HepG2 (cell line): Measurements from ENCODE around the gene MGST1. TPM values are rescaled to one million over a fixed set of nuclear protein-coding genes. Genes with fewer than 3 reads are reported as not detected.

Experiments
- ATAC-seq: fragments of 200-7000 bp; cut with Tn5 transposase; 3 replicates; pipeline ENCODE4 v1.9.1; 2020; ENCODE audit warnings: mild to moderate bottlenecking, moderate library complexity
- BruUV-seq: library from RNA; stranded (reverse); fragments of 400-500 nt; replicated peaks from 2 replicates; lab custom pipeline; 2021; lab: Mats Ljungman, UMichigan
- CTCF ChIA-PET: fragments of 300-600 bp; formaldehyde crosslinking; extraction: SDS; loops from one replicate; lab custom pipeline; 2021; ENCODE audit warnings: low total read pairs, inconsistent platforms, low intra/inter-chr PET ratio; lab: Yijun Ruan, JAX
- POLR2A ChIA-PET: fragments of 350-600 bp; sonication (Branson Sonifier 250); formaldehyde crosslinking; loops from one replicate; lab custom pipeline; 2020; ENCODE audit warnings: antibody characterized with exemption, inconsistent platforms; lab: Yijun Ruan, JAX
- DNase-seq: peaks from one replicate; pipeline ENCODE4 v3.0.0-alpha.2; 2015; ENCODE audit warnings: low spot score
- FAIRE-seq: peaks from 3 replicates; lab custom pipeline; 2011; peaks lifted over from hg19 to GRCh38; lab: Jason Lieb, UNC
- H2AFZ ChIP-seq: one replicate; pipeline ENCODE4 v1.6.1; 2011; ENCODE audit warnings: low read length, inconsistent platforms
- H3K27ac ChIP-seq: fragments of 300-600 bp; 3 replicates; pipeline ENCODE4 v1.8.0; 2011; ENCODE audit warnings: mixed run types, mild to moderate bottlenecking, mixed read lengths, low read length, inconsistent platforms; ENCODE audit not compliant: insufficient read depth; ENCODE audit errors: extremely low read length
- H3K27me3 ChIP-seq, 2 experiments: fragments of 200-600 bp in 1 of 2; 2 replicates in 1 of 2; 3 replicates in 1 of 2; pipeline versions ENCODE4 v1.6.0 to v1.8.0; 2011; ENCODE audit warnings: low read length in 2 of 2, mild to moderate bottlenecking in 2 of 2, moderate library complexity in 2 of 2, inconsistent platforms in 1 of 2; ENCODE audit not compliant: insufficient read depth in 2 of 2, control insufficient read depth in 1 of 2
- H3K36me3 ChIP-seq, 2 experiments: fragments of 200-600 bp in 1 of 2; replicated peaks in 1 of 2; 2 replicates in 1 of 2; 3 replicates in 1 of 2; pipeline versions ENCODE4 v1.5.1 to v1.8.0; 2011; ENCODE audit warnings: low read length in 2 of 2, inconsistent platforms in 1 of 2; ENCODE audit not compliant: insufficient read depth in 2 of 2, control insufficient read depth in 1 of 2
- H3K4me1 ChIP-seq: 2 replicates; pipeline ENCODE4 v1.5.1; 2012; ENCODE audit warnings: low read length, inconsistent platforms; ENCODE audit not compliant: insufficient read depth
- H3K4me2 ChIP-seq: 2 replicates; pipeline ENCODE4 v1.6.0; 2011; ENCODE audit warnings: low read depth, low read length, inconsistent platforms
- H3K4me3 ChIP-seq, 3 experiments: fragments of 200-600 bp in 1 of 3; sonication (generic), shearing (Covaris generic) in 1 of 3; replicated peaks in 1 of 3; 2 replicates each; pipeline ENCODE4 v1.5.1; 2011 to 2016; ENCODE audit warnings: low read length in 3 of 3, inconsistent platforms in 2 of 3, low read depth in 2 of 3, mild to moderate bottlenecking in 2 of 3, control low read depth in 1 of 3, mixed read lengths in 1 of 3; ENCODE audit not compliant: insufficient read depth in 1 of 3
- H3K79me2 ChIP-seq: one replicate; pipeline ENCODE4 v1.6.1; 2011; ENCODE audit warnings: low read length, inconsistent platforms; ENCODE audit not compliant: insufficient read depth
- H3K9ac ChIP-seq: 2 replicates; pipeline ENCODE4 v1.6.0; 2011; ENCODE audit warnings: mild to moderate bottlenecking, low read depth, low read length, inconsistent platforms; ENCODE audit not compliant: insufficient read depth
- H3K9me3 ChIP-seq: 2 replicates; pipeline ENCODE4 v1.5.1; 2012; ENCODE audit warnings: mild to moderate bottlenecking, low read length
- H4K20me1 ChIP-seq: 2 replicates; pipeline ENCODE4 v1.6.0; 2011; ENCODE audit warnings: inconsistent platforms, mild to moderate bottlenecking, low read length, moderate library complexity; ENCODE audit not compliant: insufficient read depth
- ATRX ChIP-seq: sonication (generic); formaldehyde crosslinking; IDR thresholded peaks from 2 replicates; pipeline ENCODE4 v1.4.0; 2020; ENCODE audit warnings: missing genetic modification reagents, borderline replicate concordance
- HMG20B ChIP-seq: conservative IDR thresholded peaks from 2 replicates; pipeline ENCODE4 v1.6.1; 2016; ENCODE audit warnings: missing genetic modification reagents, missing compliant biosample characterization
- PITX1 ChIP-seq: sonication (generic); formaldehyde crosslinking; IDR thresholded peaks from 2 replicates; pipeline ENCODE4 v1.5.1; 2020; ENCODE audit warnings: mild to moderate bottlenecking, missing genetic modification reagents
- ZMAT3 ChIP-seq: sonication (generic); formaldehyde crosslinking; conservative IDR thresholded peaks from 2 replicates; pipeline ENCODE4 v1.7.0; 2021; ENCODE audit warnings: missing genetic modification reagents
- ZNF75D ChIP-seq: sonication (generic); formaldehyde crosslinking; IDR thresholded peaks from 2 replicates; pipeline ENCODE4 v1.8.1; 2023; ENCODE audit warnings: missing genetic modification reagents, mild to moderate bottlenecking, borderline replicate concordance
- WGBS: methylation state at CpG from one replicate; pipeline ENCODE4 v1.1.6; 2017; ENCODE audit warnings: low lambda C conversion rate; 5-methylcytosine and 5-hydroxymethylcytosine counted together
- in situ Hi-C: cut with HindIII; loops from 2 replicates; pipeline ENCODE4 v1.10.0; 2017; ENCODE audit warnings: low pct_unique_long_range_greater_than_20kb; ENCODE audit not compliant: extremely low pct_ligation_motif_present
- intact Hi-C: fragments of 100-400 bp; cut with micrococcal nuclease; formaldehyde crosslinking; loops from one replicate; pipeline ENCODE4 v1.10.0; 2022; ENCODE audit not compliant: unreplicated experiment
- polyA plus RNA-seq, 8 experiments: library from polyadenylated mRNA; depleted of rRNA in 3 of 8; stranded (reverse) in 7 of 8; unstranded in 1 of 8; fragments of >200 nt; fragmentation: Illumina TruSeq in 4 of 8; extraction: Trizol in 4 of 8; gene quantifications; 2 replicates each; pipeline versions ENCODE4 v1.2.1 to v1.2.3, GENCODE V29; 2011 to 2016; ENCODE audit warnings: low read depth in 4 of 8, missing spikeins in 1 of 8, mixed read lengths in 1 of 8; ENCODE audit not compliant: insufficient read depth in 1 of 8
- total RNA-seq, 5 experiments: library from RNA; depleted of rRNA; stranded (reverse); fragments of >200 nt; fragmentation: Illumina TruSeq; extraction: Trizol; gene quantifications; 2 replicates each; pipeline ENCODE4 v1.2.3, GENCODE V29; 2016; ENCODE audit warnings: low read depth in 1 of 5
- TF ChIP-seq, protein P1 (sequence below): sonication (generic); formaldehyde crosslinking; IDR thresholded peaks from 2 replicates; pipeline ENCODE4 v1.4.0; 2020; ENCODE audit warnings: missing genetic modification reagents
- TF ChIP-seq, protein P2 (sequence below): sonication (generic); formaldehyde crosslinking; IDR thresholded peaks from 2 replicates; pipeline ENCODE4 v1.5.1; 2020; ENCODE audit warnings: mild to moderate bottlenecking, missing genetic modification reagents, borderline replicate concordance
- TF ChIP-seq, protein P3 (sequence below): sonication (generic); formaldehyde crosslinking; IDR thresholded peaks from 2 replicates; pipeline ENCODE4 v1.5.0; 2020; ENCODE audit warnings: mild to moderate bottlenecking, missing genetic modification reagents
- TF ChIP-seq, protein P4 (sequence below): sonication (generic); formaldehyde crosslinking; IDR thresholded peaks from 2 replicates; pipeline ENCODE4 v1.9.0; 2022; ENCODE audit warnings: low read depth, missing genetic modification reagents

Gene MGST1
- total and polyA plus RNA-seq, 2 of the 13 experiments (the other 11 are each of a cell fraction or from before 2014, with no cell fraction given): 119 to 152 TPM

DNA sequence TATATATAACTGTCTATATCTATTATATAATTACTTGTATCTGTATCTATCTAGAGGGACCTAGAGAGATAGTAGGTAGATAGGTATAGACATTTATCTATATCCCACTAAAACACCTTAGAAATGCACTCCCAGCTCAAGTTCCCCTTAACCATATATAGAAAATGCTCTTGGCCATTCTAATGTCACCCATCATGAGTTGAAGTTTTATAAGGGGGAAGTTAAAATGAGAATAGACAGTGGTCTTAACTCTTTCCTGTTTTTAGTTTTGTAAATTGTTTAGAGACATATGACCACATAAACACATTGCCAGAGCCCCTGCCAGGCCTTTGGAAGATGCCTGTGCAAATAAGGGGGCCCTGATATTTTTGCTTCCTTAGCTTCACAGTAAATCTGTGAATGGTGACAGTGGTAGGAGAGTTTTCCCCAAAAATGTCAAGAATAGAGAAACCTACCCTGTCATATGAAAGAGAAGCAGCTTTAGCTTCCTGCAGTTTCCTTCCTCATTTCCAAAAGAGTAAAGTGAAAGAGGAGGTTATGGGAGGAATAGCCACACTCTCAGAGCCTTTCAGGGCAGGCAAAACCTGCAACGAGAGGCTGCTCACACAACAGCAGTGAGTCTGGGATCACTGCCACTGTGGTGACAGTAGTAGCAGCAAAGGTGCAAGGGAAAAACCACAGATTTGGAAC lies 45.5 kb downstream of the MGST1 start (continued):
- TF ChIP-seq, protein P1, sequence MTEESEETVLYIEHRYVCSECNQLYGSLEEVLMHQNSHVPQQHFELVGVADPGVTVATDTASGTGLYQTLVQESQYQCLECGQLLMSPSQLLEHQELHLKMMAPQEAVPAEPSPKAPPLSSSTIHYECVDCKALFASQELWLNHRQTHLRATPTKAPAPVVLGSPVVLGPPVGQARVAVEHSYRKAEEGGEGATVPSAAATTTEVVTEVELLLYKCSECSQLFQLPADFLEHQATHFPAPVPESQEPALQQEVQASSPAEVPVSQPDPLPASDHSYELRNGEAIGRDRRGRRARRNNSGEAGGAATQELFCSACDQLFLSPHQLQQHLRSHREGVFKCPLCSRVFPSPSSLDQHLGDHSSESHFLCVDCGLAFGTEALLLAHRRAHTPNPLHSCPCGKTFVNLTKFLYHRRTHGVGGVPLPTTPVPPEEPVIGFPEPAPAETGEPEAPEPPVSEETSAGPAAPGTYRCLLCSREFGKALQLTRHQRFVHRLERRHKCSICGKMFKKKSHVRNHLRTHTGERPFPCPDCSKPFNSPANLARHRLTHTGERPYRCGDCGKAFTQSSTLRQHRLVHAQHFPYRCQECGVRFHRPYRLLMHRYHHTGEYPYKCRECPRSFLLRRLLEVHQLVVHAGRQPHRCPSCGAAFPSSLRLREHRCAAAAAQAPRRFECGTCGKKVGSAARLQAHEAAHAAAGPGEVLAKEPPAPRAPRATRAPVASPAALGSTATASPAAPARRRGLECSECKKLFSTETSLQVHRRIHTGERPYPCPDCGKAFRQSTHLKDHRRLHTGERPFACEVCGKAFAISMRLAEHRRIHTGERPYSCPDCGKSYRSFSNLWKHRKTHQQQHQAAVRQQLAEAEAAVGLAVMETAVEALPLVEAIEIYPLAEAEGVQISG: no peak
- TF ChIP-seq, protein P2, sequence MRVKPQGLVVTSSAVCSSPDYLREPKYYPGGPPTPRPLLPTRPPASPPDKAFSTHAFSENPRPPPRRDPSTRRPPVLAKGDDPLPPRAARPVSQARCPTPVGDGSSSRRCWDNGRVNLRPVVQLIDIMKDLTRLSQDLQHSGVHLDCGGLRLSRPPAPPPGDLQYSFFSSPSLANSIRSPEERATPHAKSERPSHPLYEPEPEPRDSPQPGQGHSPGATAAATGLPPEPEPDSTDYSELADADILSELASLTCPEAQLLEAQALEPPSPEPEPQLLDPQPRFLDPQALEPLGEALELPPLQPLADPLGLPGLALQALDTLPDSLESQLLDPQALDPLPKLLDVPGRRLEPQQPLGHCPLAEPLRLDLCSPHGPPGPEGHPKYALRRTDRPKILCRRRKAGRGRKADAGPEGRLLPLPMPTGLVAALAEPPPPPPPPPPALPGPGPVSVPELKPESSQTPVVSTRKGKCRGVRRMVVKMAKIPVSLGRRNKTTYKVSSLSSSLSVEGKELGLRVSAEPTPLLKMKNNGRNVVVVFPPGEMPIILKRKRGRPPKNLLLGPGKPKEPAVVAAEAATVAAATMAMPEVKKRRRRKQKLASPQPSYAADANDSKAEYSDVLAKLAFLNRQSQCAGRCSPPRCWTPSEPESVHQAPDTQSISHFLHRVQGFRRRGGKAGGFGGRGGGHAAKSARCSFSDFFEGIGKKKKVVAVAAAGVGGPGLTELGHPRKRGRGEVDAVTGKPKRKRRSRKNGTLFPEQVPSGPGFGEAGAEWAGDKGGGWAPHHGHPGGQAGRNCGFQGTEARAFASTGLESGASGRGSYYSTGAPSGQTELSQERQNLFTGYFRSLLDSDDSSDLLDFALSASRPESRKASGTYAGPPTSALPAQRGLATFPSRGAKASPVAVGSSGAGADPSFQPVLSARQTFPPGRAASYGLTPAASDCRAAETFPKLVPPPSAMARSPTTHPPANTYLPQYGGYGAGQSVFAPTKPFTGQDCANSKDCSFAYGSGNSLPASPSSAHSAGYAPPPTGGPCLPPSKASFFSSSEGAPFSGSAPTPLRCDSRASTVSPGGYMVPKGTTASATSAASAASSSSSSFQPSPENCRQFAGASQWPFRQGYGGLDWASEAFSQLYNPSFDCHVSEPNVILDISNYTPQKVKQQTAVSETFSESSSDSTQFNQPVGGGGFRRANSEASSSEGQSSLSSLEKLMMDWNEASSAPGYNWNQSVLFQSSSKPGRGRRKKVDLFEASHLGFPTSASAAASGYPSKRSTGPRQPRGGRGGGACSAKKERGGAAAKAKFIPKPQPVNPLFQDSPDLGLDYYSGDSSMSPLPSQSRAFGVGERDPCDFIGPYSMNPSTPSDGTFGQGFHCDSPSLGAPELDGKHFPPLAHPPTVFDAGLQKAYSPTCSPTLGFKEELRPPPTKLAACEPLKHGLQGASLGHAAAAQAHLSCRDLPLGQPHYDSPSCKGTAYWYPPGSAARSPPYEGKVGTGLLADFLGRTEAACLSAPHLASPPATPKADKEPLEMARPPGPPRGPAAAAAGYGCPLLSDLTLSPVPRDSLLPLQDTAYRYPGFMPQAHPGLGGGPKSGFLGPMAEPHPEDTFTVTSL (CRISPR knock-in tag): no peak

DNA sequence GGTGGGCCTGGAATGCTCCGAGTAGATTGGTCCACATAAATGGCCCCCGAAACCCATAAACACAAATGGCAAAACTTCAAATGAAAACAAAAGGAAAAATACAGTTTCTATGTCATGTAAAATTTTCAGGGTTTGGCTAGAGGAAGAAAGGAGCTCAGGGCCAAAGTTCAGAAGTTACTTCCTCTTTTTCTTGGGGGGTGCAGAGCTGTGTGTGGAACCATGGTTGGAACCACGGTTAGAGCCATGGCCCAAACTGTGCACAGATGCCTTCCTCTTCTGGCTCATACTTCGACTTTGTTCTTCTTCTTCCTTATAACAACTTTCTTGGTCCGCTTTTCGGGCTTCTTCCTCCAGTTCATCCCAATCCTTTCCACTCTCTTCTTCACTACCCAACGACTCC lies 51.7 kb downstream of the MGST1 start:
- Histone ChIP-seq H3K27me3 (no peaks in the 10 kb centered on the region), H2AFZ (no peak overlapping the region), H3K4me2 (no peak overlapping the region), H3K4me1 (no peaks in the 10 kb centered on the region), H3K4me3 (no peak overlapping the region), H3K9me3 (no peaks in the 10 kb centered on the region), H4K20me1 (no peaks in the 10 kb centered on the region), H3K79me2 (no peaks in the 10 kb centered on the region), H3K36me3 (no peaks in the 10 kb centered on the region), H3K27ac (no peak overlapping the region), H3K9ac (no peak overlapping the region)
- FAIRE-seq (no peak), ATAC-seq (no peak), DNase-seq (no peak)
- no TSS peak for BruUV-seq
- ChIA-PET CTCF (no interaction called here), POLR2A (no interaction called here)
- 90% methylated on average over 7 of the region's 7 CpGs for WGBS
- intact Hi-C loops: no loop called here
- in situ Hi-C loops: loop anchor here (25.0 kb wide), 1 partner anchor 1238 kb away; no protein-coding TSS in a partner anchor
- TF ChIP-seq PITX1 (CRISPR knock-in tag) (no peak), ZNF75D (CRISPR knock-in tag) (no peak), ATRX (CRISPR knock-in tag) (no peak), ZMAT3 (CRISPR knock-in tag) (no peak), HMG20B (no peak)
- TF ChIP-seq, protein P3, sequence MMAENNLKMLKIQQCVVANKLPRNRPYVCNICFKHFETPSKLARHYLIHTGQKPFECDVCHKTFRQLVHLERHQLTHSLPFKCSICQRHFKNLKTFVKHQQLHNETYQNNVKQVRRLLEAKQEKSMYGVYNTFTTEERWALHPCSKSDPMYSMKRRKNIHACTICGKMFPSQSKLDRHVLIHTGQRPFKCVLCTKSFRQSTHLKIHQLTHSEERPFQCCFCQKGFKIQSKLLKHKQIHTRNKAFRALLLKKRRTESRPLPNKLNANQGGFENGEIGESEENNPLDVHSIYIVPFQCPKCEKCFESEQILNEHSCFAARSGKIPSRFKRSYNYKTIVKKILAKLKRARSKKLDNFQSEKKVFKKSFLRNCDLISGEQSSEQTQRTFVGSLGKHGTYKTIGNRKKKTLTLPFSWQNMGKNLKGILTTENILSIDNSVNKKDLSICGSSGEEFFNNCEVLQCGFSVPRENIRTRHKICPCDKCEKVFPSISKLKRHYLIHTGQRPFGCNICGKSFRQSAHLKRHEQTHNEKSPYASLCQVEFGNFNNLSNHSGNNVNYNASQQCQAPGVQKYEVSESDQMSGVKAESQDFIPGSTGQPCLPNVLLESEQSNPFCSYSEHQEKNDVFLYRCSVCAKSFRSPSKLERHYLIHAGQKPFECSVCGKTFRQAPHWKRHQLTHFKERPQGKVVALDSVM (CRISPR knock-in tag): no peak
- TF ChIP-seq, protein P4, sequence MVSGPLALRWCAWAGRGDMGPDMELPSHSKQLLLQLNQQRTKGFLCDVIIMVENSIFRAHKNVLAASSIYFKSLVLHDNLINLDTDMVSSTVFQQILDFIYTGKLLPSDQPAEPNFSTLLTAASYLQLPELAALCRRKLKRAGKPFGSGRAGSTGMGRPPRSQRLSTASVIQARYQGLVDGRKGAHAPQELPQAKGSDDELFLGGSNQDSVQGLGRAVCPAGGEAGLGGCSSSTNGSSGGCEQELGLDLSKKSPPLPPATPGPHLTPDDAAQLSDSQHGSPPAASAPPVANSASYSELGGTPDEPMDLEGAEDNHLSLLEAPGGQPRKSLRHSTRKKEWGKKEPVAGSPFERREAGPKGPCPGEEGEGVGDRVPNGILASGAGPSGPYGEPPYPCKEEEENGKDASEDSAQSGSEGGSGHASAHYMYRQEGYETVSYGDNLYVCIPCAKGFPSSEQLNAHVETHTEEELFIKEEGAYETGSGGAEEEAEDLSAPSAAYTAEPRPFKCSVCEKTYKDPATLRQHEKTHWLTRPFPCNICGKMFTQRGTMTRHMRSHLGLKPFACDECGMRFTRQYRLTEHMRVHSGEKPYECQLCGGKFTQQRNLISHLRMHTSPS (CRISPR knock-in tag): no peak
